Activated CD8-positive, alpha-beta T cell treated with anti-CD3 and anti-CD28 coated beads for 36 hours (primary cell): ENCODE results near the gene PTOV1. TPM values are rescaled to one million over a fixed set of nuclear protein-coding genes. Genes with fewer than 3 reads are reported as not detected.

ENCODE experiments used
- ATAC-seq: fragments of 200-7000 bp; cut with Tn5 transposase; one replicate; pipeline ENCODE4 v1.10.0; 2021; ENCODE audit warnings: mild to moderate bottlenecking, moderate library complexity
- CTCF ChIA-PET: fragments of 350-600 bp; sonication (Branson Sonifier 250); formaldehyde crosslinking; loops from one replicate; lab custom pipeline; 2021; ENCODE audit warnings: antibody characterized with exemption; lab: Charles Lee
- POLR2A ChIA-PET: fragments of 350-600 bp; sonication (Branson Sonifier 250); formaldehyde crosslinking; loops from one replicate; lab custom pipeline; 2021; ENCODE audit warnings: antibody characterized with exemption; lab: Charles Lee
- DNase-seq: peaks from one replicate; pipeline ENCODE4 v3.0.0-alpha.2; 2020
- H3K27ac Mint-ChIP-seq: one replicate; pipeline ENCODE4 v1.8.0; 2021; ENCODE audit warnings: mild to moderate bottlenecking, mixed read lengths
- H3K27me3 Mint-ChIP-seq: one replicate; pipeline ENCODE4 v1.8.0; 2021; ENCODE audit warnings: mixed read lengths
- H3K36me3 Mint-ChIP-seq: one replicate; pipeline ENCODE4 v1.8.0; 2021; ENCODE audit warnings: low read depth, mixed read lengths
- H3K4me1 Mint-ChIP-seq: one replicate; pipeline ENCODE4 v1.8.0; 2021; ENCODE audit warnings: low read depth, mixed read lengths
- H3K4me3 Mint-ChIP-seq: one replicate; pipeline ENCODE4 v1.8.0; 2021; ENCODE audit warnings: mild to moderate bottlenecking, moderate library complexity, mixed read lengths
- H3K9me3 Mint-ChIP-seq: one replicate; pipeline ENCODE4 v1.8.0; 2021; ENCODE audit warnings: mixed read lengths
- CTCF ChIP-seq: fragments of 200-600 bp; IDR thresholded peaks from one replicate; pipeline ENCODE4 v1.8.0; 2022; ENCODE audit warnings: antibody characterized with exemption, mild to moderate bottlenecking
- intact Hi-C: fragments of 100-400 bp; cut with micrococcal nuclease; formaldehyde crosslinking; loops from one replicate; pipeline ENCODE4 v1.10.0; 2022
- total RNA-seq, 2 experiments: library from RNA; stranded (reverse); gene quantifications; one replicate each; pipeline ENCODE4 v1.2.3, GENCODE V29; 2021

Gene PTOV1
- total RNA-seq, 2 experiments from 2014 or later, result 87.4 to 88.5 TPM

- Mint-ChIP-seq H3K27me3 (no peaks in the 10 kb centered on the region), H3K36me3 (peaks cover 42% of the 10 kb centered on the region), H3K9me3 (no peaks in the 10 kb centered on the region), H3K4me3 (no peak overlapping the region), H3K27ac (no peak overlapping the region), H3K4me1 (peaks cover 6% of the 10 kb centered on the region)
- POLR2A ChIA-PET, result no interaction called here
- no peak for DNase-seq
- no peak for ATAC-seq
- intact Hi-C loops, result no loop called here
- CTCF ChIA-PET, result no interaction called here
- no peak for TF ChIP-seq CTCF
Measured at GRCh38 chr19:49884760-49885159, 33.8 kb downstream of the PTOV1 start.

- Mint-ChIP-seq H3K4me3 (no peak overlapping the region), H3K27ac (no peak overlapping the region), H3K9me3 (no peaks in the 10 kb centered on the region), H3K4me1 (peaks cover 19% of the 10 kb centered on the region), H3K27me3 (no peaks in the 10 kb centered on the region), H3K36me3 (peaks cover 32% of the 10 kb centered on the region)
- DNase-seq, result no peak
- CTCF ChIA-PET, result no interaction called here
- intact Hi-C loops, result no loop called here
- no peak for TF ChIP-seq CTCF
- ATAC-seq, result no peak
- POLR2A ChIA-PET, result interaction anchor here (0.6 to 1.5 kb wide), 3 partner anchors 10 to 68 kb away, joined by 3 to 5 read pairs (median 3); partner anchors contain the start of genes AKT1S1 and TBC1D17
Measured at GRCh38 chr19:49887037-49887664, 36.2 kb downstream of the PTOV1 start.

- Mint-ChIP-seq H3K4me1 (peaks cover 20% of the 10 kb centered on the region), H3K4me3 (no peak overlapping the region), H3K27ac (no peak overlapping the region), H3K36me3 (peaks cover 28% of the 10 kb centered on the region), H3K9me3 (no peaks in the 10 kb centered on the region), H3K27me3 (no peaks in the 10 kb centered on the region)
- POLR2A ChIA-PET, result interaction anchor here (1.0 to 1.6 kb wide), 2 partner anchors 13 to 41 kb away, joined by 4 to 7 read pairs; partner anchors contain the start of genes ATF5 and NUP62
- no peak for TF ChIP-seq CTCF
- no peak for DNase-seq
- intact Hi-C loops, result no loop called here
- CTCF ChIA-PET, result interaction anchor here (1.1 to 1.3 kb wide), 2 partner anchors 10 to 11 kb away, joined by 4 read pairs; partner anchors contain the start of genes AKT1S1 and TBC1D17
- no peak for ATAC-seq
Measured at GRCh38 chr19:49887665-49888509, 36.9 kb downstream of the PTOV1 start.

DNA sequence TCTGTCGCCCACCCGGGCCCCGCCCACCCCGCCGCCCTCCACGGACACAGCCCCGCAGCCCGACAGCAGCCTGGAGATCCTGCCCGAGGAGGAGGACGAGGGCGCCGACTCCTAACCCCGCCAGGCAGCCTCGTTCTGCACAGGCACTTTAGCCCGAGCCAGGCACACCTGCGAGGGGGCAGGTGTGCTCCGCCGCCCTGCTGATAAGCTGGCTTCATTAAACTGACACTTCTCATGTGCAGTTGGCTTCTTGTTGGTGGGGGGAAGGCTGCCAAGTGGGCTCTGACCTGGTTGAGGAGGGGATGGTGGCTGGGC is 37.5 kb downstream of the PTOV1 start:
- H3K36me3 Mint-ChIP-seq, result peaks cover 23% of the 10 kb centered on the region
- POLR2A ChIA-PET, result interaction anchor here (1.0 to 1.6 kb wide), 2 partner anchors 14 to 41 kb away, joined by 4 to 7 read pairs; partner anchors contain the start of genes ATF5 and NUP62
- ATAC-seq (no peak), DNase-seq (no peak)
- no peak overlapping the region for H3K27ac Mint-ChIP-seq
- no peak for TF ChIP-seq CTCF
- CTCF ChIA-PET, result interaction anchor here (1.1 to 1.3 kb wide), 2 partner anchors 9 to 11 kb away, joined by 4 read pairs; partner anchors contain the start of genes AKT1S1 and TBC1D17
- intact Hi-C loops, result no loop called here
- no peaks in the 10 kb centered on the region for H3K9me3 Mint-ChIP-seq
- no peak overlapping the region for H3K4me3 Mint-ChIP-seq
- no peaks in the 10 kb centered on the region for H3K27me3 Mint-ChIP-seq
- peaks cover 24% of the 10 kb centered on the region for H3K4me1 Mint-ChIP-seq
